ENCODE data around the gene SLC5A11. TPM values are rescaled to one million over a fixed set of nuclear protein-coding genes. Genes with fewer than 3 reads are reported as not detected.

The SLC5A11 gene
- total RNA-seq, 1 experiment from 2014 or later = not detected

DNA sequence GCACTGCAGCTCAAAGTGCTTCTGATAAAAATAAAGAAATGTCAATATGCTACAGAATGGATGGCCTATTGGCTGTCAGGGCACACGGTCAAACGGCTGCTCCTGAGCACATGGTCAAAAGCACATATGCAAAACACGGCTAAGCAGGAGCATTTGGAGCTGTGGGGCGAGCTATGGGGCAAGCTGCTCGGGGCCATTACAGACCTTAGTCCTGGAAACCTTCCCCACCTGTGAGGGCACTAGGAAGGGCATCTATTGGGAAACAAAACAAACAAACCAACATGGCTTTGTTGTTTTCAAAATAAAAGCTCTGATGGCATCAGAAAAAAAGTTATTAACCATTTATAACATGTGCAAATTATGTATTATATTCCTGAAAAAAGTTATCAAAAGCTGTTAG, 83.6 kb downstream of the SLC5A11 start:
- H3K4me1 Mint-ChIP-seq = no peaks in the 10 kb centered on the region
- CTCF ChIA-PET = interaction anchor here (0.8 kb wide), 1 partner anchor 23 kb away, joined by 5 read pairs; no protein-coding TSS in a partner anchor

DNA sequence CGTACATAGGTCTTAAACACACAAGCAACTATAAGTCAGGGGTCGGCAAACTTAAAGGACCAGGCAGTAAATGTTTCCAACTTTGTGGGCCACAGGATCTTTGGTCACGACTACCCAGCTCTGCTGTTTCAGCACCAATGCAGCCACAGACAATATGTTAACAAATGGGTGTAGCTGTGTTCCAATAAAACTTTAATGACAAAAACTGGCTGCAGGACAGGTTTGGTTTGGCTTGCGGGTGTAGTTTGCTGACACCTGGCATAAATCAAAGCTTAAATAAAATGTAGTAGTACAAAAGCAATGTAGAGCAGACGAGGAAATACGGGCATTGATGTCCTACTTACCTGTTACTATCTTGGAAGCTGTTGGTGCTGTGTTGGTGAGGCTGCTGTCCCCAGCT, 84.7 kb downstream of the SLC5A11 start:
- no peaks in the 10 kb centered on the region for H3K27me3 Mint-ChIP-seq (ENCODE audit: low read depth)
- no peak overlapping the region for H3K27ac Mint-ChIP-seq
- ATAC-seq = no peak
- ChIA-PET POLR2A (interaction anchor here (0.6 kb wide), 1 partner anchor 1359 kb away, joined by 3 read pairs; no protein-coding TSS in a partner anchor), CTCF (interaction anchor here (1.0 kb wide), 1 partner anchor 295 kb away, joined by 4 read pairs; no protein-coding TSS in a partner anchor)
- no peaks in the 10 kb centered on the region for H3K9me3 Mint-ChIP-seq
- no peak for DNase-seq (ENCODE audit: low spot score)
- H3K36me3 Mint-ChIP-seq = peaks cover 27% of the 10 kb centered on the region
- H3K4me1 Mint-ChIP-seq = no peaks in the 10 kb centered on the region
- no peak overlapping the region for H3K4me3 Mint-ChIP-seq
- TF ChIP-seq ZNF423 (CRISPR knock-in tag; IDR thresholded peaks at IDR 0.05) = no peak
- TF ChIP-seq SMAD4 (CRISPR knock-in tag; IDR thresholded peaks at IDR 0.05) = no peak
- TF ChIP-seq GTF2I (CRISPR knock-in tag; conservative IDR thresholded peaks at IDR 0.05) = no peak
- TF ChIP-seq KAT7 (CRISPR knock-in tag; IDR thresholded peaks at IDR 0.05; ENCODE audit: borderline replicate concordance) = no peak
- no peak for TF ChIP-seq TP53 (CRISPR knock-in tag; IDR thresholded peaks at IDR 0.05)
- TF ChIP-seq EMX1 (CRISPR knock-in tag; IDR thresholded peaks at IDR 0.05) = no peak
- TF ChIP-seq, protein P1, sequence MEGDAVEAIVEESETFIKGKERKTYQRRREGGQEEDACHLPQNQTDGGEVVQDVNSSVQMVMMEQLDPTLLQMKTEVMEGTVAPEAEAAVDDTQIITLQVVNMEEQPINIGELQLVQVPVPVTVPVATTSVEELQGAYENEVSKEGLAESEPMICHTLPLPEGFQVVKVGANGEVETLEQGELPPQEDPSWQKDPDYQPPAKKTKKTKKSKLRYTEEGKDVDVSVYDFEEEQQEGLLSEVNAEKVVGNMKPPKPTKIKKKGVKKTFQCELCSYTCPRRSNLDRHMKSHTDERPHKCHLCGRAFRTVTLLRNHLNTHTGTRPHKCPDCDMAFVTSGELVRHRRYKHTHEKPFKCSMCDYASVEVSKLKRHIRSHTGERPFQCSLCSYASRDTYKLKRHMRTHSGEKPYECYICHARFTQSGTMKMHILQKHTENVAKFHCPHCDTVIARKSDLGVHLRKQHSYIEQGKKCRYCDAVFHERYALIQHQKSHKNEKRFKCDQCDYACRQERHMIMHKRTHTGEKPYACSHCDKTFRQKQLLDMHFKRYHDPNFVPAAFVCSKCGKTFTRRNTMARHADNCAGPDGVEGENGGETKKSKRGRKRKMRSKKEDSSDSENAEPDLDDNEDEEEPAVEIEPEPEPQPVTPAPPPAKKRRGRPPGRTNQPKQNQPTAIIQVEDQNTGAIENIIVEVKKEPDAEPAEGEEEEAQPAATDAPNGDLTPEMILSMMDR (IDR thresholded peaks at IDR 0.05) = no peak
- TF ChIP-seq, protein P2, sequence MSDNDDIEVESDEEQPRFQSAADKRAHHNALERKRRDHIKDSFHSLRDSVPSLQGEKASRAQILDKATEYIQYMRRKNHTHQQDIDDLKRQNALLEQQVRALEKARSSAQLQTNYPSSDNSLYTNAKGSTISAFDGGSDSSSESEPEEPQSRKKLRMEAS (CRISPR knock-in tag; IDR thresholded peaks at IDR 0.05) = no peak
- TF ChIP-seq ZNF317 (CRISPR knock-in tag; IDR thresholded peaks at IDR 0.05; ENCODE audit: borderline replicate concordance, low read depth) = no peak
- TF ChIP-seq, protein P3, sequence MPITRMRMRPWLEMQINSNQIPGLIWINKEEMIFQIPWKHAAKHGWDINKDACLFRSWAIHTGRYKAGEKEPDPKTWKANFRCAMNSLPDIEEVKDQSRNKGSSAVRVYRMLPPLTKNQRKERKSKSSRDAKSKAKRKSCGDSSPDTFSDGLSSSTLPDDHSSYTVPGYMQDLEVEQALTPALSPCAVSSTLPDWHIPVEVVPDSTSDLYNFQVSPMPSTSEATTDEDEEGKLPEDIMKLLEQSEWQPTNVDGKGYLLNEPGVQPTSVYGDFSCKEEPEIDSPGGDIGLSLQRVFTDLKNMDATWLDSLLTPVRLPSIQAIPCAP (CRISPR knock-in tag; IDR thresholded peaks at IDR 0.05) = no peak
- TF ChIP-seq, protein P4, sequence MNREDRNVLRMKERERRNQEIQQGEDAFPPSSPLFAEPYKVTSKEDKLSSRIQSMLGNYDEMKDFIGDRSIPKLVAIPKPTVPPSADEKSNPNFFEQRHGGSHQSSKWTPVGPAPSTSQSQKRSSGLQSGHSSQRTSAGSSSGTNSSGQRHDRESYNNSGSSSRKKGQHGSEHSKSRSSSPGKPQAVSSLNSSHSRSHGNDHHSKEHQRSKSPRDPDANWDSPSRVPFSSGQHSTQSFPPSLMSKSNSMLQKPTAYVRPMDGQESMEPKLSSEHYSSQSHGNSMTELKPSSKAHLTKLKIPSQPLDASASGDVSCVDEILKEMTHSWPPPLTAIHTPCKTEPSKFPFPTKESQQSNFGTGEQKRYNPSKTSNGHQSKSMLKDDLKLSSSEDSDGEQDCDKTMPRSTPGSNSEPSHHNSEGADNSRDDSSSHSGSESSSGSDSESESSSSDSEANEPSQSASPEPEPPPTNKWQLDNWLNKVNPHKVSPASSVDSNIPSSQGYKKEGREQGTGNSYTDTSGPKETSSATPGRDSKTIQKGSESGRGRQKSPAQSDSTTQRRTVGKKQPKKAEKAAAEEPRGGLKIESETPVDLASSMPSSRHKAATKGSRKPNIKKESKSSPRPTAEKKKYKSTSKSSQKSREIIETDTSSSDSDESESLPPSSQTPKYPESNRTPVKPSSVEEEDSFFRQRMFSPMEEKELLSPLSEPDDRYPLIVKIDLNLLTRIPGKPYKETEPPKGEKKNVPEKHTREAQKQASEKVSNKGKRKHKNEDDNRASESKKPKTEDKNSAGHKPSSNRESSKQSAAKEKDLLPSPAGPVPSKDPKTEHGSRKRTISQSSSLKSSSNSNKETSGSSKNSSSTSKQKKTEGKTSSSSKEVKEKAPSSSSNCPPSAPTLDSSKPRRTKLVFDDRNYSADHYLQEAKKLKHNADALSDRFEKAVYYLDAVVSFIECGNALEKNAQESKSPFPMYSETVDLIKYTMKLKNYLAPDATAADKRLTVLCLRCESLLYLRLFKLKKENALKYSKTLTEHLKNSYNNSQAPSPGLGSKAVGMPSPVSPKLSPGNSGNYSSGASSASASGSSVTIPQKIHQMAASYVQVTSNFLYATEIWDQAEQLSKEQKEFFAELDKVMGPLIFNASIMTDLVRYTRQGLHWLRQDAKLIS (CRISPR knock-in tag; IDR thresholded peaks at IDR 0.05; ENCODE audit: borderline replicate concordance) = no peak
- no peak for TF ChIP-seq SOX15 (CRISPR knock-in tag; IDR thresholded peaks at IDR 0.05)

More for the DNA sequence above, 83.6 kb downstream of the SLC5A11 start:
- Mint-ChIP-seq H3K27me3 (ENCODE audit: low read depth) (no peaks in the 10 kb centered on the region), H3K27ac (peak overlapping the region; percentile 33; the same call in 1 of the 2 replicates), H3K36me3 (peaks cover 23% of the 10 kb centered on the region), H3K9me3 (no peaks in the 10 kb centered on the region), H3K4me3 (no peak overlapping the region)
- no peak for DNase-seq (ENCODE audit: low spot score)
- POLR2A ChIA-PET = interaction anchor here (0.5 kb wide), 1 partner anchor 9 kb away, joined by 5 read pairs; no protein-coding TSS in a partner anchor
- TF ChIP-seq SMAD4 (CRISPR knock-in tag; IDR thresholded peaks at IDR 0.05) (no peak), NR3C1 (CRISPR knock-in tag; conservative IDR thresholded peaks at IDR 0.05; ENCODE audit: low read depth) (no peak), SMAD3 (CRISPR knock-in tag; IDR thresholded peaks at IDR 0.05; ENCODE audit: borderline replicate concordance) (no peak), NFYB (CRISPR knock-in tag; conservative IDR thresholded peaks at IDR 0.05; ENCODE audit: low read depth) (no peak)
- TF ChIP-seq, protein P5, sequence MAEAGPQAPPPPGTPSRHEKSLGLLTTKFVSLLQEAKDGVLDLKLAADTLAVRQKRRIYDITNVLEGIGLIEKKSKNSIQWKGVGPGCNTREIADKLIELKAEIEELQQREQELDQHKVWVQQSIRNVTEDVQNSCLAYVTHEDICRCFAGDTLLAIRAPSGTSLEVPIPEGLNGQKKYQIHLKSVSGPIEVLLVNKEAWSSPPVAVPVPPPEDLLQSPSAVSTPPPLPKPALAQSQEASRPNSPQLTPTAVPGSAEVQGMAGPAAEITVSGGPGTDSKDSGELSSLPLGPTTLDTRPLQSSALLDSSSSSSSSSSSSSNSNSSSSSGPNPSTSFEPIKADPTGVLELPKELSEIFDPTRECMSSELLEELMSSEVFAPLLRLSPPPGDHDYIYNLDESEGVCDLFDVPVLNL (CRISPR knock-in tag; IDR thresholded peaks at IDR 0.05; ENCODE audit: borderline replicate concordance, low read depth) = no peak
- TF ChIP-seq, protein P6, sequence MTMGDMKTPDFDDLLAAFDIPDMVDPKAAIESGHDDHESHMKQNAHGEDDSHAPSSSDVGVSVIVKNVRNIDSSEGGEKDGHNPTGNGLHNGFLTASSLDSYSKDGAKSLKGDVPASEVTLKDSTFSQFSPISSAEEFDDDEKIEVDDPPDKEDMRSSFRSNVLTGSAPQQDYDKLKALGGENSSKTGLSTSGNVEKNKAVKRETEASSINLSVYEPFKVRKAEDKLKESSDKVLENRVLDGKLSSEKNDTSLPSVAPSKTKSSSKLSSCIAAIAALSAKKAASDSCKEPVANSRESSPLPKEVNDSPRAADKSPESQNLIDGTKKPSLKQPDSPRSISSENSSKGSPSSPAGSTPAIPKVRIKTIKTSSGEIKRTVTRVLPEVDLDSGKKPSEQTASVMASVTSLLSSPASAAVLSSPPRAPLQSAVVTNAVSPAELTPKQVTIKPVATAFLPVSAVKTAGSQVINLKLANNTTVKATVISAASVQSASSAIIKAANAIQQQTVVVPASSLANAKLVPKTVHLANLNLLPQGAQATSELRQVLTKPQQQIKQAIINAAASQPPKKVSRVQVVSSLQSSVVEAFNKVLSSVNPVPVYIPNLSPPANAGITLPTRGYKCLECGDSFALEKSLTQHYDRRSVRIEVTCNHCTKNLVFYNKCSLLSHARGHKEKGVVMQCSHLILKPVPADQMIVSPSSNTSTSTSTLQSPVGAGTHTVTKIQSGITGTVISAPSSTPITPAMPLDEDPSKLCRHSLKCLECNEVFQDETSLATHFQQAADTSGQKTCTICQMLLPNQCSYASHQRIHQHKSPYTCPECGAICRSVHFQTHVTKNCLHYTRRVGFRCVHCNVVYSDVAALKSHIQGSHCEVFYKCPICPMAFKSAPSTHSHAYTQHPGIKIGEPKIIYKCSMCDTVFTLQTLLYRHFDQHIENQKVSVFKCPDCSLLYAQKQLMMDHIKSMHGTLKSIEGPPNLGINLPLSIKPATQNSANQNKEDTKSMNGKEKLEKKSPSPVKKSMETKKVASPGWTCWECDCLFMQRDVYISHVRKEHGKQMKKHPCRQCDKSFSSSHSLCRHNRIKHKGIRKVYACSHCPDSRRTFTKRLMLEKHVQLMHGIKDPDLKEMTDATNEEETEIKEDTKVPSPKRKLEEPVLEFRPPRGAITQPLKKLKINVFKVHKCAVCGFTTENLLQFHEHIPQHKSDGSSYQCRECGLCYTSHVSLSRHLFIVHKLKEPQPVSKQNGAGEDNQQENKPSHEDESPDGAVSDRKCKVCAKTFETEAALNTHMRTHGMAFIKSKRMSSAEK (CRISPR knock-in tag; IDR thresholded peaks at IDR 0.05; ENCODE audit: borderline replicate concordance) = no peak
- TF ChIP-seq, protein P7, sequence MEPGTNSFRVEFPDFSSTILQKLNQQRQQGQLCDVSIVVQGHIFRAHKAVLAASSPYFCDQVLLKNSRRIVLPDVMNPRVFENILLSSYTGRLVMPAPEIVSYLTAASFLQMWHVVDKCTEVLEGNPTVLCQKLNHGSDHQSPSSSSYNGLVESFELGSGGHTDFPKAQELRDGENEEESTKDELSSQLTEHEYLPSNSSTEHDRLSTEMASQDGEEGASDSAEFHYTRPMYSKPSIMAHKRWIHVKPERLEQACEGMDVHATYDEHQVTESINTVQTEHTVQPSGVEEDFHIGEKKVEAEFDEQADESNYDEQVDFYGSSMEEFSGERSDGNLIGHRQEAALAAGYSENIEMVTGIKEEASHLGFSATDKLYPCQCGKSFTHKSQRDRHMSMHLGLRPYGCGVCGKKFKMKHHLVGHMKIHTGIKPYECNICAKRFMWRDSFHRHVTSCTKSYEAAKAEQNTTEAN (CRISPR knock-in tag; IDR thresholded peaks at IDR 0.05) = no peak
- TF ChIP-seq, protein P8, sequence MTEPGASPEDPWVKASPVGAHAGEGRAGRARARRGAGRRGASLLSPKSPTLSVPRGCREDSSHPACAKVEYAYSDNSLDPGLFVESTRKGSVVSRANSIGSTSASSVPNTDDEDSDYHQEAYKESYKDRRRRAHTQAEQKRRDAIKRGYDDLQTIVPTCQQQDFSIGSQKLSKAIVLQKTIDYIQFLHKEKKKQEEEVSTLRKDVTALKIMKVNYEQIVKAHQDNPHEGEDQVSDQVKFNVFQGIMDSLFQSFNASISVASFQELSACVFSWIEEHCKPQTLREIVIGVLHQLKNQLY (CRISPR knock-in tag; IDR thresholded peaks at IDR 0.05) = no peak
- ATAC-seq = no peak

All from WTC11 (cell line).